ENCODE measurements around the gene GIN1. TPM values are rescaled to one million over a fixed set of nuclear protein-coding genes. Genes with fewer than 3 reads are reported as not detected.

The GIN1 gene
- total RNA-seq, 6 experiments from 2014 or later = 5.6 to 8.0 (median 6.1) TPM

- peaks cover 18% of the 10 kb centered on the region for H3K4me1 Mint-ChIP-seq (ENCODE audit: low read depth)
- H3K9me3 Mint-ChIP-seq = no peaks in the 10 kb centered on the region
- H3K27me3 Mint-ChIP-seq (ENCODE audit: insufficient read depth) = no peaks in the 10 kb centered on the region
- no peak overlapping the region for H3K4me3 Mint-ChIP-seq
- H3K36me3 Mint-ChIP-seq (ENCODE audit: low read depth) = peaks cover 5% of the 10 kb centered on the region
- no peak overlapping the region for H3K27ac Mint-ChIP-seq
- DNase-seq = no peak
- no peak for TF ChIP-seq CTCF (IDR thresholded peaks at IDR 0.05)
Measured at GRCh38 chr5:103098993-103099392, 20.9 kb downstream of the GIN1 start.

GRCh38 chr5:103094737-103095136 lies 25.2 kb downstream of the GIN1 start:
- TF ChIP-seq CTCF (IDR thresholded peaks at IDR 0.05) = no peak
- Mint-ChIP-seq H3K4me3 (no peak overlapping the region), H3K27me3 (ENCODE audit: insufficient read depth) (no peaks in the 10 kb centered on the region; the same call in 1 of the 2 replicates), H3K9me3 (no peaks in the 10 kb centered on the region), H3K27ac (no peak overlapping the region), H3K36me3 (ENCODE audit: low read depth) (peaks cover 9% of the 10 kb centered on the region), H3K4me1 (ENCODE audit: low read depth) (no peaks in the 10 kb centered on the region)
- no peak for DNase-seq

- Mint-ChIP-seq H3K27me3 (ENCODE audit: insufficient read depth) (no peaks in the 10 kb centered on the region; the same call in 1 of the 2 replicates), H3K4me1 (ENCODE audit: low read depth) (no peaks in the 10 kb centered on the region), H3K36me3 (ENCODE audit: low read depth) (peaks cover 9% of the 10 kb centered on the region), H3K4me3 (no peak overlapping the region), H3K9me3 (no peaks in the 10 kb centered on the region), H3K27ac (no peak overlapping the region)
- no peak for TF ChIP-seq CTCF (IDR thresholded peaks at IDR 0.05)
- DNase-seq = no peak
Measured at GRCh38 chr5:103093727-103094126, 26.2 kb downstream of the GIN1 start.

- no peak for DNase-seq
- Mint-ChIP-seq H3K36me3 (ENCODE audit: low read depth) (peaks cover 9% of the 10 kb centered on the region), H3K27me3 (ENCODE audit: insufficient read depth) (no peaks in the 10 kb centered on the region; the same call in 1 of the 2 replicates), H3K4me3 (no peak overlapping the region), H3K4me1 (ENCODE audit: low read depth) (no peaks in the 10 kb centered on the region), H3K9me3 (no peaks in the 10 kb centered on the region), H3K27ac (no peak overlapping the region)
- no peak for TF ChIP-seq CTCF (IDR thresholded peaks at IDR 0.05)
Measured at GRCh38 chr5:103092676-103093075, 27.3 kb downstream of the GIN1 start.

DNA sequence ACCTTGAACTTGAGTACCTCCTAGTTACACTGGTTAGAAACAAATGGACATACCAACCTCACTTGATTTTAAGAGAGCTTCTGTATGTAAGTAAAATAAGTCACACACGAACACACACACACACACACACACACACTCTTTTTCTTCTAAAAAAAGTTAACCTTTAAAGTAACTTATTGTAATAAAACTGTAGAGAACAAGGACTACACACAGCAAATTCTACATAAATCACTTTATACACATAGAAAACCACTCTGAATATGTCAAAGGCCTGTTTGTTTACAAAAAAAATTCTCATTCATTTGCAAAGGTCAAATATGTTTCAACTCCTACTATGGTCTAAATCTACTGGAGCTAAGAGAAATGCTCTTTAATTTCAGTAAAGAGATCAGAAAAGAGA lies 29.1 kb downstream of the GIN1 start:
- Mint-ChIP-seq H3K4me3 (no peak overlapping the region), H3K27me3 (ENCODE audit: insufficient read depth) (no peaks in the 10 kb centered on the region; the same call in 1 of the 2 replicates), H3K36me3 (ENCODE audit: low read depth) (peaks cover 17% of the 10 kb centered on the region), H3K27ac (no peak overlapping the region), H3K4me1 (ENCODE audit: low read depth) (no peaks in the 10 kb centered on the region), H3K9me3 (no peaks in the 10 kb centered on the region)
- TF ChIP-seq CTCF (IDR thresholded peaks at IDR 0.05) = no peak
- DNase-seq = no peak

DNA sequence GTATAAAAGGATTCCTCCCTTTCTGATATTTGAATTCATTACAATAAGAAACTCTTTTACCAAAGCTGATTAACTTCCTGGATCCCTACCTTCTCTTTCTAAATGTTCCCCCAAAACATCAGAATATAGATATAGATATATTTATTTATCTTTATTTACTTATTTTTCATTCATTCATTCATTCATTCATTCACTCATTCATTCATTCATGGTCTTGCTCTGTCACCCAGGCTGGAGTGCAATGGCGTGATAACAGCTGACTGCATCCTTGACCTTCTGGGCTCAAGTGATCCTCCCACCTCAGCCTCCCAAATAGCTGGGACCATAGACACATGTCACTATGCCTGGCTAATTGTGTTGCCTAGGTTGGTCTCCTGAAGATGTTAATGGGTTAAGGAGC lies 30.7 kb downstream of the GIN1 start:
- H3K36me3 Mint-ChIP-seq (ENCODE audit: low read depth) = peaks cover 27% of the 10 kb centered on the region
- H3K4me3 Mint-ChIP-seq = no peak overlapping the region
- no peaks in the 10 kb centered on the region; the same call in 1 of the 2 replicates for H3K27me3 Mint-ChIP-seq (ENCODE audit: insufficient read depth)

More for the DNA sequence above, 30.7 kb downstream of the GIN1 start:
- DNase-seq = no peak
- TF ChIP-seq CTCF (IDR thresholded peaks at IDR 0.05) = no peak
- H3K9me3 Mint-ChIP-seq = peaks cover 2% of the 10 kb centered on the region; the same call in 1 of the 2 replicates
- no peaks in the 10 kb centered on the region for H3K4me1 Mint-ChIP-seq (ENCODE audit: low read depth)
- no peak overlapping the region for H3K27ac Mint-ChIP-seq

Data from HFFc6 (cell line).